Measurements from ENCODE around the gene WNK2.

GRCh38 chr9:93238953-93239925 lies 55.3 kb downstream of the WNK2 start:
- TF ChIP-seq CTCF (IDR thresholded peaks at IDR 0.05) (no peak), POLR2A (IDR thresholded peaks at IDR 0.05) (no peak)
